Astrocyte (in vitro differentiated cells and primary cell): ENCODE data around the gene RUNX1. TPM values are rescaled to one million over a fixed set of nuclear protein-coding genes. Genes with fewer than 3 reads are reported as not detected.

Experiments
- DNase-seq: peaks from one replicate; pipeline ENCODE4 v3.0.0-alpha.2; 2010; ENCODE audit warnings: low read depth
- FAIRE-seq: peaks from 2 replicates; lab custom pipeline; 2011; peaks lifted over from hg19 to GRCh38; lab: Jason Lieb, UNC
- H2AFZ ChIP-seq: 2 replicates; pipeline ENCODE4 v1.6.0; 2012; ENCODE audit warnings: low read depth, low read length, inconsistent platforms
- H3K27ac ChIP-seq: 2 replicates; pipeline ENCODE4 v1.5.1; 2011; ENCODE audit warnings: low read depth, low read length, inconsistent platforms
- H3K27me3 ChIP-seq: 2 replicates; pipeline ENCODE4 v1.6.0; 2011; ENCODE audit warnings: low read length, inconsistent platforms; ENCODE audit not compliant: insufficient read depth
- H3K36me3 ChIP-seq: 2 replicates; pipeline ENCODE4 v1.5.1; 2011; ENCODE audit warnings: low read length, inconsistent platforms; ENCODE audit not compliant: insufficient read depth
- H3K4me1 ChIP-seq: 2 replicates; pipeline ENCODE4 v1.5.1; 2011; ENCODE audit warnings: low read length, inconsistent platforms; ENCODE audit not compliant: insufficient read depth
- H3K4me2 ChIP-seq: 2 replicates; pipeline ENCODE4 v1.6.0; 2012; ENCODE audit warnings: low read length, inconsistent platforms
- H3K4me3 ChIP-seq: 2 replicates; pipeline ENCODE4 v1.5.1; 2011; ENCODE audit warnings: low read depth, mild to moderate bottlenecking, low read length, inconsistent platforms; ENCODE audit not compliant: insufficient read depth
- H3K79me2 ChIP-seq: 2 replicates; pipeline ENCODE4 v1.6.0; 2012; ENCODE audit warnings: mild to moderate bottlenecking, low read length, inconsistent platforms; ENCODE audit not compliant: insufficient read depth
- H3K9ac ChIP-seq: 2 replicates; pipeline ENCODE4 v1.6.0; 2012; ENCODE audit warnings: mild to moderate bottlenecking, low read length, inconsistent platforms
- H3K9me3 ChIP-seq: 2 replicates; pipeline ENCODE4 v1.5.1; 2012; ENCODE audit warnings: low read depth, mild to moderate bottlenecking, low read length, inconsistent platforms; ENCODE audit not compliant: insufficient read depth
- H4K20me1 ChIP-seq: 2 replicates; pipeline ENCODE4 v1.6.0; 2012; ENCODE audit warnings: low read length, inconsistent platforms; ENCODE audit not compliant: insufficient read depth
- H3K27ac Mint-ChIP-seq: one replicate; pipeline ENCODE4 v1.8.0; 2021; ENCODE audit warnings: mild to moderate bottlenecking, mixed read lengths; ENCODE audit not compliant: unreplicated experiment
- H3K27me3 Mint-ChIP-seq: one replicate; pipeline ENCODE4 v1.8.0; 2021; ENCODE audit warnings: low read depth, mixed read lengths; ENCODE audit not compliant: unreplicated experiment
- H3K36me3 Mint-ChIP-seq: one replicate; pipeline ENCODE4 v1.8.0; 2021; ENCODE audit warnings: low read depth, mixed read lengths; ENCODE audit not compliant: unreplicated experiment
- H3K4me1 Mint-ChIP-seq: one replicate; pipeline ENCODE4 v1.8.0; 2021; ENCODE audit warnings: low read depth, mixed read lengths; ENCODE audit not compliant: unreplicated experiment
- H3K4me3 Mint-ChIP-seq: one replicate; pipeline ENCODE4 v1.8.0; 2021; ENCODE audit warnings: mild to moderate bottlenecking, moderate library complexity, mixed read lengths; ENCODE audit not compliant: unreplicated experiment
- H3K9me3 Mint-ChIP-seq: one replicate; pipeline ENCODE4 v1.8.0; 2021; ENCODE audit warnings: mild to moderate bottlenecking, mixed read lengths; ENCODE audit not compliant: unreplicated experiment
- EZH2 ChIP-seq: IDR thresholded peaks from 2 replicates; pipeline ENCODE4 v1.6.1; 2012; ENCODE audit warnings: mild to moderate bottlenecking, low read length, inconsistent platforms; ENCODE audit not compliant: insufficient read depth
- total RNA-seq: library from RNA; stranded (reverse); gene quantifications from 2 replicates; pipeline ENCODE4 v1.2.1, GENCODE V29; 2021
- TF ChIP-seq, protein P1 (sequence below): IDR thresholded peaks from 2 replicates; pipeline ENCODE4 v1.5.1; 2011; ENCODE audit warnings: low read depth, mild to moderate bottlenecking, inconsistent platforms, low read length, moderate library complexity; ENCODE audit not compliant: insufficient read depth

RUNX1 gene
- total RNA-seq, 1 donor from 2014 or later, result 84.6 TPM

DNA sequence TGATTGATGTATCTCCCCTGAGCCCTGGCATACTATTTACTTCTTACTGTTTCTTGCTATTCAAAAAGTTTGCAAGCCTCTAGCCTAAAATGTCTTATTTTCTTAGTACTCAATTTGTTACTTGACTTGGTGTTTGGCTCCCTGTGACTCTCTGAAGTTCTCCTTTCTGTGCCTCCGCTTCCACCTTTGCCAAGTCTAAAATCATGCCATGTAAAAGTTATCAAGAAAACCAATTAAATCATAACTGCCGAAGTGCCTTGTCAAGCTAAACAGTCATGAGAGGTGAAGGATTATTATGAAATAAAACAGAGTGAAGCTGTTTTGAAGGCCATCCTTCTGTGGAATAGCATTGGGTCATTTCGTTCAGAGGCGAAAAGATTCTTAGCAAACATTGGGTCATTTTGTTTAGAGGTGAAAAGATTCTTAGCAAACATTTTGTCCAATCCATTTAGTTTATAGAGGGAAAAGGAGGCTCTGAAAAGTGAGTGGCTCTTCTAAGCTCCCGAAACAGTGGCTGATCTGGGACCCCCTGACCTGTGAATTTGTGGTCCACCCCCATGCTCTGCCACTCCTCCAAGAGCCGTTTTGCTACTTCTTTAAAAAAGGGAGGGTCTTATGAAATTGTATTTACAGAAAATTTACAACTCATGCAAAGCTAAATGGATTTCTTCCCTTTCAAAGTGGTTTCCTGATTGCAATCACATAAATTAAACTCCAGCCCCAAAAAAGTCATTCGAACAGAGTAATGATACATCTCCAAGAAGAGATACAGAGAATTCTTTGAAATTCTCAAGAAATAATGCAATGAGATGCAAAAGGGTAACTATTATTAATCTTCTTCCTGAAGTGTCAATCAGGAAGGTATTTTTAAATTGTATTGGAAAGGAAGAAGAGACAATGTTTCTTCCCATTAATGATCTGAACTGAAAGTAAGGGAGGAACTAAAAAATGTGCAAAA, 141.4 kb downstream of the RUNX1 start:
- no peak overlapping the region for H3K9ac ChIP-seq
- Mint-ChIP-seq H3K27ac (no peak overlapping the region), H3K27me3 (no peaks in the 10 kb centered on the region), H3K9me3 (no peaks in the 10 kb centered on the region), H3K4me3 (no peak overlapping the region), H3K4me1 (peaks cover 8% of the 10 kb centered on the region), H3K36me3 (peaks cover 9% of the 10 kb centered on the region)
- H3K36me3 ChIP-seq, result no peaks in the 10 kb centered on the region
- no peak overlapping the region for H3K4me2 ChIP-seq
- no peak overlapping the region for H3K27ac ChIP-seq
- no peaks in the 10 kb centered on the region for H3K4me1 ChIP-seq
- H3K9me3 ChIP-seq, result no peaks in the 10 kb centered on the region
- no peak for TF ChIP-seq EZH2
- TF ChIP-seq, protein P1, sequence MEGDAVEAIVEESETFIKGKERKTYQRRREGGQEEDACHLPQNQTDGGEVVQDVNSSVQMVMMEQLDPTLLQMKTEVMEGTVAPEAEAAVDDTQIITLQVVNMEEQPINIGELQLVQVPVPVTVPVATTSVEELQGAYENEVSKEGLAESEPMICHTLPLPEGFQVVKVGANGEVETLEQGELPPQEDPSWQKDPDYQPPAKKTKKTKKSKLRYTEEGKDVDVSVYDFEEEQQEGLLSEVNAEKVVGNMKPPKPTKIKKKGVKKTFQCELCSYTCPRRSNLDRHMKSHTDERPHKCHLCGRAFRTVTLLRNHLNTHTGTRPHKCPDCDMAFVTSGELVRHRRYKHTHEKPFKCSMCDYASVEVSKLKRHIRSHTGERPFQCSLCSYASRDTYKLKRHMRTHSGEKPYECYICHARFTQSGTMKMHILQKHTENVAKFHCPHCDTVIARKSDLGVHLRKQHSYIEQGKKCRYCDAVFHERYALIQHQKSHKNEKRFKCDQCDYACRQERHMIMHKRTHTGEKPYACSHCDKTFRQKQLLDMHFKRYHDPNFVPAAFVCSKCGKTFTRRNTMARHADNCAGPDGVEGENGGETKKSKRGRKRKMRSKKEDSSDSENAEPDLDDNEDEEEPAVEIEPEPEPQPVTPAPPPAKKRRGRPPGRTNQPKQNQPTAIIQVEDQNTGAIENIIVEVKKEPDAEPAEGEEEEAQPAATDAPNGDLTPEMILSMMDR, result no peak
- no peak overlapping the region for H3K4me3 ChIP-seq
- no peaks in the 10 kb centered on the region for H3K79me2 ChIP-seq
- FAIRE-seq (no peak), DNase-seq (no peak)
- H4K20me1 ChIP-seq, result no peaks in the 10 kb centered on the region
- no peaks in the 10 kb centered on the region for H3K27me3 ChIP-seq
- H2AFZ ChIP-seq, result no peak overlapping the region

DNA sequence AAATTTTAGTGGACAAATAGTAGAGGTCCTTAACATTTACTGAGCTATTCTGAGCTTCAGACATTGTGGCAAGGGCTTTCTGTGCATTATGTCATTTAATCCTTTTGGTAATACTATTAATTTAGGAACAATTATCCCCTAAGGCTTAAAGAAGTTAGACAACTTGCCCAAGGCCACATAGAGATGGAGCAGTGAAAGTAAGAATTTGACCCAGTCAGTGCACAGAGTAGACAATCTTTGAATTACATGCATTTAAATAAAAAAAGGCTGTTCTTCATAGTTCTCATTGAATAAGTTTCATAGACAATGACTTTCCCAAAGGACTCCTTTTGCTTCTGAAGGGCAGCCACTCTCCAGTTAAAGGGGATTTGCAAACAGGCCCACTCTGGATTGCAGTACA, 142.7 kb downstream of the RUNX1 start:
- H3K4me1 ChIP-seq, result no peaks in the 10 kb centered on the region
- no peaks in the 10 kb centered on the region for H3K27me3 ChIP-seq
- FAIRE-seq (no peak), DNase-seq (no peak)
- no peaks in the 10 kb centered on the region for H3K9me3 Mint-ChIP-seq
- H3K27ac Mint-ChIP-seq, result no peak overlapping the region
- no peaks in the 10 kb centered on the region for H3K36me3 Mint-ChIP-seq
- no peaks in the 10 kb centered on the region for H4K20me1 ChIP-seq
- no peak for TF ChIP-seq EZH2
- TF ChIP-seq, protein P1, result no peak
- no peaks in the 10 kb centered on the region for H3K79me2 ChIP-seq
- no peak overlapping the region for H3K4me2 ChIP-seq
- no peaks in the 10 kb centered on the region for H3K9me3 ChIP-seq
- H3K27ac ChIP-seq, result no peak overlapping the region
- H3K27me3 Mint-ChIP-seq, result no peaks in the 10 kb centered on the region
- H3K9ac ChIP-seq, result no peak overlapping the region
- H3K4me3 Mint-ChIP-seq, result no peak overlapping the region
- no peak overlapping the region for H2AFZ ChIP-seq
- H3K36me3 ChIP-seq, result no peaks in the 10 kb centered on the region
- H3K4me1 Mint-ChIP-seq, result peaks cover 8% of the 10 kb centered on the region
- no peak overlapping the region for H3K4me3 ChIP-seq

DNA sequence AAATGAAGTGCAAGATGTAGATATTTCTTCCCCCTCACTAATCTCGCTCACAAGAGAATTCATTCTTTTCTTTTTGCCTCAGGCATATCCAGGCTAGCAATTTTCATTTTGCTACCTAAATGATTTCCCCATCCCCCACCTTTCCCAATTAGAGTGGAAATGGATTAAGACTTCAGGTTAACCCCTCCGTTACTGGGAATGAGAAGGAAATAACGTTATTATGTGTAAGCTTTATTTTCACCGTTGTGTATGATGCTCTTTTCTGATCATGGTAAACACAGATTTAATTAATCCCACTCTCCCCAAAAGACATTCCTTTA, 143.9 kb downstream of the RUNX1 start:
- Histone ChIP-seq H3K4me3 (no peak overlapping the region), H3K27ac (no peak overlapping the region), H3K9ac (no peak overlapping the region), H3K27me3 (no peaks in the 10 kb centered on the region), H3K9me3 (no peaks in the 10 kb centered on the region), H4K20me1 (no peaks in the 10 kb centered on the region), H3K4me2 (no peak overlapping the region), H3K4me1 (no peaks in the 10 kb centered on the region), H3K36me3 (no peaks in the 10 kb centered on the region), H3K79me2 (no peaks in the 10 kb centered on the region), H2AFZ (no peak overlapping the region)
- no peak overlapping the region for H3K27ac Mint-ChIP-seq
- peaks cover 8% of the 10 kb centered on the region for H3K4me1 Mint-ChIP-seq
- FAIRE-seq, result no peak
- no peak for DNase-seq
- TF ChIP-seq, protein P1, result no peak
- TF ChIP-seq EZH2, result no peak
- H3K9me3 Mint-ChIP-seq, result no peaks in the 10 kb centered on the region
- no peaks in the 10 kb centered on the region for H3K27me3 Mint-ChIP-seq
- H3K36me3 Mint-ChIP-seq, result no peaks in the 10 kb centered on the region
- H3K4me3 Mint-ChIP-seq, result no peak overlapping the region
